Small intestine (tissue), 7 donors: ENCODE data around the gene TERC. TPM values are rescaled to one million over a fixed set of nuclear protein-coding genes. Genes with fewer than 3 reads are reported as not detected.

Experiments used
- DNase-seq, 2 donors: peaks; one replicate each; pipeline versions ENCODE4 v3.0.0 to v3.0.0-alpha.2; 2013
- FAIRE-seq: peaks from 2 replicates; lab custom pipeline; 2012; peaks lifted over from hg19 to GRCh38; lab: Jason Lieb, UNC
- H3K27ac ChIP-seq, 3 donors: one replicate each; pipeline ENCODE4 v1.5.1; 2013; ENCODE audit warnings: low read length in 2 of 3, mild to moderate bottlenecking in 2 of 3, control low read depth in 1 of 3, inconsistent platforms in 1 of 3, low read depth in 1 of 3, moderate library complexity in 1 of 3
- H3K27me3 ChIP-seq, 3 donors: one replicate each; pipeline ENCODE4 v1.6.1; 2013; ENCODE audit warnings: low read length in 3 of 3, inconsistent platforms in 1 of 3; ENCODE audit not compliant: control insufficient read depth in 3 of 3, insufficient read depth in 3 of 3
- H3K36me3 ChIP-seq, 3 donors: one replicate each; pipeline ENCODE4 v1.6.1; 2013; ENCODE audit warnings: low read length in 3 of 3, inconsistent platforms in 1 of 3, low read depth in 1 of 3, mild to moderate bottlenecking in 1 of 3, moderate library complexity in 1 of 3; ENCODE audit not compliant: control insufficient read depth in 3 of 3, insufficient read depth in 2 of 3
- H3K4me1 ChIP-seq, 3 donors: one replicate each; pipeline ENCODE4 v1.6.1; 2013; ENCODE audit warnings: low read length in 2 of 3, inconsistent platforms in 1 of 3, low read depth in 1 of 3, mild to moderate bottlenecking in 1 of 3, moderate library complexity in 1 of 3; ENCODE audit not compliant: control insufficient read depth in 3 of 3, insufficient read depth in 2 of 3
- H3K4me3 ChIP-seq, 3 donors: one replicate each; pipeline ENCODE4 v1.5.1; 2013; ENCODE audit warnings: low read length in 3 of 3, control low read depth in 1 of 3, inconsistent platforms in 1 of 3, low read depth in 1 of 3, mild to moderate bottlenecking in 1 of 3, moderate library complexity in 1 of 3
- H3K9me3 ChIP-seq, 2 donors: one replicate each; pipeline ENCODE4 v1.6.1; 2013; ENCODE audit warnings: low read depth in 1 of 2, low read length in 1 of 2; ENCODE audit not compliant: control insufficient read depth in 2 of 2, insufficient read depth in 1 of 2
- WGBS, 3 donors: extraction: QIAGEN DNeasy Blood & Tissue Kit; methylation state at CpG; one replicate each; pipeline ENCODE4 v1.1.7; 2013; 5-methylcytosine and 5-hydroxymethylcytosine counted together
- polyA plus RNA-seq, 4 donors: library from polyadenylated mRNA; stranded (reverse) in 3 of 4; unstranded in 1 of 4; fragments of 200-250 nt in 3 of 4; fragments of 120-200 nt in 1 of 4; gene quantifications; one replicate each; pipeline versions ENCODE4 v1.2.1 to v1.2.3, GENCODE V29; 2013
- donor health status: healthy with polysubstance abuse.
- donor health status: control.
- donor health status: control.
- donor health status: Bipolar disorder and iron deficiency.
- donor health status: healthy.

The TERC gene
- polyA plus RNA-seq, 4 donors: 0.48 to 0.87 TPM; not detected in 2

DNA sequence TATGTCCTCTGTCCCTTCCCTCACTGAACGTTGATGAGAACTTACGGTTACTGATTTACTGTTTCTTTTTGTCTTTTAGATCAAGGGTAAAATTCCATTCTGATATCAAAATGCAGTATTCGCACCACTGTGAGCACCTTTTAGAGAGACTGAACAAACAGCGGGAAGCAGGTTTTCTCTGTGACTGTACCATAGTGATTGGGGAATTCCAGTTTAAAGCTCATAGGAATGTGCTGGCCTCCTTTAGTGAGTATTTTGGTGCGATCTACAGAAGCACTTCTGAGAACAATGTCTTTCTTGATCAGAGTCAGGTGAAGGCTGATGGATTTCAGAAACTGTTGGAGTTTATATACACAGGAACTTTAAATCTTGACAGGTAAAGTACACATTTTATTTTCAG, 9.3 kb upstream of the TERC start:
- no peaks in the 10 kb centered on the region for H3K9me3 ChIP-seq
- H3K36me3 ChIP-seq: peaks cover 4 to 10% (median 8%) of the 10 kb centered on the region in 3 donors
- H3K4me1 ChIP-seq: peaks cover 0 to 6% (median 4%) of the 10 kb centered on the region in 3 donors
- H3K27me3 ChIP-seq: no peaks in the 10 kb centered on the region
- DNase-seq: no peak
- no peak for FAIRE-seq
- H3K27ac ChIP-seq: peak overlapping the region in 2 of 3 donors; percentile 48 to 99
- H3K4me3 ChIP-seq: peak overlapping the region in 2 of 3 donors; percentile 59 to 90
- WGBS, 3 donors: 14 to 44% (median 32%) methylated on average over 5 of the region's 5 CpGs

DNA sequence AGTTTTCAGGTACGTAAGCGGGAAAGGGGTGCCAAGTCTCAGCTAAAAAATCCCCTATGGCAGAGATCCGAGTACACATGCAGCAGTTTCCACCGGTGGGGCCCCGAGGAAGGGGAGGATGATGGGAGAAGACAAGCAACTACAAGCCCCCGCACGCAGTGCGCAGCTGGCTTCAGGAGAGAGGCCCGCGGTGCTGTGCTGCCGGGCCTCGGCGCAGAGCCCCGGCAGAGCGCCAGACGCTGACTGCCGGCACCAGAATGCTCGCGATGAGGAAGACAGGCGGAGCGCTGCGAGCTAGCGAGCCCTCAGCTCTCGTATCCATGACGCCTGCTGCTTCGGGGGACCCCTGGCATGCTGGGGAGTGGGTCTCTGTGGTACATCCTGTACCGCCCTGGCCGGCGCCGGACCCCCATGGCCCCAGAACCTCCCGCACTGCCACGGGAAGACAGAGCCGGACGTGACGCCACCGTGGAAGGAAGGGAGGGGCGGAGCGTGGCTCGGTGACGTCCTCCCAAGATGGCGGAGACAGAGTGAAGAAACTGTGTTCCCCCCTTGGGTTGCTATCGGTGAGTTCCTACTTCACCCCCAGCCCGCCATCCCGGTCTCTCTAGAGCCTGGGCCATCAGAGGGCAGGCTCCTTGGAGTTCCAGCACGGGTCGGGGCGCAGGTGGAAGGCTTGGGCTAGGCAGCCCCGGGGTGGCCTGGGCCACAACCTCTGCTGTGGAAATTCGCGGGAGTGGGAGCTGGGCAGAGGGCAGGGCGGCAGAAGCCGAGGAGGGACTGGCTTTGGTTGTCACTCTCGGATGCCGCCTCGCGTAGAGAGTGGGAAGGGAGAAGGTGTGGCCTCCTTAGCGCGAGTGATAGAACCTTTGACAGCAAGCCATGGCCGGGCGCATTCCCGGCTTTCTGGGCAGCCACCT, 8.3 kb upstream of the TERC start, which contains the start of gene MYNN:
TSS of gene MYNN (plus strand) at position 500 of the 920 bp plus-strand sequence. CDS start 900 bp downstream, outside the sequence.
- H3K4me3 ChIP-seq: peak within 1 kb of the TSS; percentile 59 to 90 (median 83)
- peak within 1 kb of the TSS; percentile 96 to 99 (median 97) for H3K27ac ChIP-seq
- no peaks in the 10 kb centered on the region for H3K27me3 ChIP-seq
- FAIRE-seq (no peak), DNase-seq (peak; percentile 93 to 99)
- H3K36me3 ChIP-seq: peaks cover 2 to 7% (median 7%) of the 10 kb centered on the region in 3 donors
- 0 to 1% (median 1%) methylated on average over 60 to 61 of the region's 61 CpGs for WGBS, 3 donors
- no peaks in the 10 kb centered on the region for H3K9me3 ChIP-seq
- peaks cover 0 to 6% (median 4%) of the 10 kb centered on the region in 3 donors for H3K4me1 ChIP-seq

DNA sequence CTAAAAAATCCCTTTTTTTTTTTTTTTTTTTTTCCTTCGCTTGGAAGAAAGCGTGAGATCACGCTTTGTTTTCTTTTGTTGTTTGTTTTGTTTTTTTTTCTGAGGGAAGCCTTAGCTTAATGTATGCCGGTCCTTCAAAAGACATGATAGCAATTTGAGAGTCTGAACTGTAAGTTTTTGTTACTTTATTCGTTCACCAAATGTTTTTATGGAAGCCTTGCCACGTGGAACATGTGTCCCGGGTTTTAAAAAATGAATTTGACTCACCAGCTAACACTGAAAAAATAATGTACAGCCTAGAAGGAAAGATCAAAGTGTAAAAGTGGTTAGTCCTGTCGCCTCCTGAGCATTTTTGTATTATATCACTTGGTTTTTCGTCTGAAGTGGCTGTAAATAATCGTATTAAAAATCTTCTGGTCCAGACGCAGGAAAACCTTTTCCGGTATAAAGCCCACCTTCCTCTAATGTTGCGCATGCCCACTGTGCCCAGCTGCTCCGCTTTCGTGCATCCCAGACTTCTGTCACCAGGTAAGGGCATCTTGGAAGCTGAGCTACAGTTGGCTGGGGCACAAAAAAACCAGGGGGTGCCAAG, 7.5 kb upstream of the TERC start:
- H3K27me3 ChIP-seq: no peaks in the 10 kb centered on the region

DNA sequence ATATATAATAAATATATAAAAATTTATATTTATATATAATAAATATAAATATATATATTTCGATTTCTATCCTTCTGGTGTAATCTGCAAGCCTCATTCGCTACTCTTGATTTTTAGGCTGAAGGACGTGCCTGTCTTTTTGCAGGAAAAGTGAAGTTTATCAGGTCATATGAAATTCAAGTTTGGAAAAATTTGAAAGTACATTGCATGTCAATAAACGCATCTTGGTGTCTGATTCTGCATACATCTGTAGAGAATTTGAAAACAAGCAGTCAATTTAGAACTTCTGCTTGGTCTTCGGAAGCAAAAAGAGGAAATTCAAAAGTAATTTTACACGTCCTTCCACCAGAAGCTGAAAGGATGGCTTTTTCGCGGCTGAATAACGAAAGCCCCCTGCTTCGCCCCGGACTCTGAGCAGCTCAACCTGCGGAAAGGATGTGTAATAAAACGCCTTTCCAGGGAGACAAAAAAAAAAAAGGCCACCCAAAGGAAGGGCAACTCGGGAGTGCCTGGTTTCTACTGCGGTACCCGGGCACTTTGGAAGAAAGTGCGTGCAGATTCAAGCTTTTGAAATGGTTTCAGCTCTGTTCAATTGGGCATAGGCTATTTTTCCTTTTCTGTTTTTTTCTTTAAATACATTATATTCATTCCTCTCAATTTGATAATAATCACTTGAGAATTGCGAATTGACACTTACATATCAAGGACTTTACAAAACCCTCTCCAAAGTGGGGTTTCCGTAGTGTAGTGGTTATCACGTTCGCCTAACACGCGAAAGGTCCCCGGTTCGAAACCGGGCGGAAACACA, 6.8 kb upstream of the TERC start:
- peaks cover 0 to 6% (median 4%) of the 10 kb centered on the region in 3 donors for H3K4me1 ChIP-seq
- DNase-seq: peak; percentile 87 to 93
- 0% methylated on average over 27 of the region's 27 CpGs for WGBS, 3 donors
- peaks cover 0 to 5% (median 2%) of the 10 kb centered on the region in 3 donors for H3K36me3 ChIP-seq
- H3K27me3 ChIP-seq: no peaks in the 10 kb centered on the region
- FAIRE-seq: no peak
- peak overlapping the region; percentile 22 to 90 (median 59) for H3K4me3 ChIP-seq
- no peaks in the 10 kb centered on the region for H3K9me3 ChIP-seq
- peak overlapping the region; percentile 96 to 99 (median 97) for H3K27ac ChIP-seq

More for the DNA sequence above, 7.5 kb upstream of the TERC start:
- no peak for FAIRE-seq
- 0 to 1% (median 0%) methylated on average over 15 of the region's 15 CpGs for WGBS, 3 donors
- H3K27ac ChIP-seq: peak overlapping the region; percentile 96 to 99 (median 97)
- peak overlapping the region; percentile 59 to 90 (median 83) for H3K4me3 ChIP-seq
- no peaks in the 10 kb centered on the region for H3K9me3 ChIP-seq
- peaks cover 0 to 6% (median 2%) of the 10 kb centered on the region in 3 donors for H3K36me3 ChIP-seq
- H3K4me1 ChIP-seq: peaks cover 0 to 6% (median 4%) of the 10 kb centered on the region in 3 donors
- peak; percentile 67 to 88 for DNase-seq

DNA sequence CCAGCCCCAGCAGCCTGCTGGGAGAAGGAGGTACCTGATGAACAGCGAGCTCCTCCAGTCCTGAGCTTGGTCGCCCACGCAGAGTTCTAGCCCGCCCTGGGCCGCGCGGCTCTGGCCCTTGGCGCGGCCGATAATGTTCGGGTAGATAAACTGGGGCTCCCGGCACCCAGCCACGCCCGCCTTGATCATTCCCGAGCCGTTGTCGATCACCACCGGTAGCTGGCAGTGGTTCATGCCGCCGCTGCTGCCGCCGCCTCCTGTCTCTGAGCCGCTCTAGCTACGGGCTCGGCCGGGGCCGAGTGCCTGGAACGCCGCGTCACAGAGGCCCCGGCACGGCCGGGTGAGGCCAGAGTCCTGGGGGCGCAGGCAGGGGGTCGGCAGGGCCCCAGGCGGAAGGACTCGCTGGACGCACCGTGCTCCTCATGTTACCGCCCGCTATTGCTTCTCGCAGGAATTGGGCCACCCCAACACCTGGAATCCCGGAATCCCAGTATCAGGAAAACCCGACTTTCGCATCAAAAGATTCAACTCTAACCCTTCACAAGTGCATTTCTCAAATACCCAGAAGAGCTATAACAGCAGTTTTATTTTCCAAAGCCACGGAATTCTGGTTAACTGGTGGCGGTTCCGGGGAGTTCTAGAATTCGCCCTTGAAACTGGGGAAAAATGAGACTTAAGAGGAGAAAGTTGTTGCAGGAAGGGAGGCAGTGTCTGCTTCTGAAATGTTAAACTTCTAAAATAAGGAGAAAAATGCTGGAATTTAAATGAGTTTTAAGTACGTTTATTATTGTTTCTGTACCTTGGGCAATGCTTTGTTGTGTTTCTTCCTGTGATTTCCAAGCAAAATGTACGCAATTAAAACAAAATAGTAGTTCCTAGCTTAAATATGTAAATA, 4.7 kb upstream of the TERC start, which contains the start of gene ACTRT3:
TSS of gene ACTRT3 (minus strand) at position 275 of the 895 bp plus-strand sequence. CDS start at position 234, 41 bp downstream.
- no peak for FAIRE-seq
- WGBS, 3 donors: 0 to 2% (median 2%) methylated on average over 43 to 51 of the region's 51 CpGs
- peak; percentile 75 to 92 for DNase-seq

DNA sequence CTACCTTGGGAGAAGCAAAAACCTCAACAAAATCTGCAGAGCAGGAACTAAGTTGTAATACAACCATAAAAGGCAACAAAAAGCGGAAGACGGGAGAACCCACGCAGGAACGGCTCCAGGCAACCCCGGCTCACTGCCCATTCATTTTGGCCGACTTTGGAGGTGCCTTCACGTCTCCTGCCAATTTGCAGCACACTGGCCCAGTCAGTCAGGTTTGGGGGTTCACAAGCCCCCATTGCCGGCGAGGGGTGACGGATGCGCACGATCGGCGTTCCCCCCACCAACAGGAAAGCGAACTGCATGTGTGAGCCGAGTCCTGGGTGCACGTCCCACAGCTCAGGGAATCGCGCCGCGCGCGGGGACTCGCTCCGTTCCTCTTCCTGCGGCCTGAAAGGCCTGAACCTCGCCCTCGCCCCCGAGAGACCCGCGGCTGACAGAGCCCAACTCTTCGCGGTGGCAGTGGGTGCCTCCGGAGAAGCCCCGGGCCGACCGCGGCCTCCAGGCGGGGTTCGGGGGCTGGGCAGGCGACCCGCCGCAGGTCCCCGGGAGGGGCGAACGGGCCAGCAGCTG, 463 bp downstream of the TERC start:
- DNase-seq (peak; percentile 48 to 79), FAIRE-seq (no peak)
- 0% methylated on average over 40 to 46 of the region's 46 CpGs for WGBS, 3 donors

More for the DNA sequence above, 4.7 kb upstream of the TERC start, which contains the start of gene ACTRT3:
- Histone ChIP-seq H3K27ac (peak within 1 kb of the TSS; percentile 75 to 92 (median 92)), H3K4me1 (peaks cover 0 to 6% (median 0%) of the 10 kb centered on the region in 3 donors), H3K4me3 (peak within 1 kb of the TSS; percentile 16 to 61 (median 57)), H3K27me3 (no peaks in the 10 kb centered on the region), H3K36me3 (peaks cover 0 to 3% (median 2%) of the 10 kb centered on the region in 3 donors), H3K9me3 (peaks cover 0 to 7% of the 10 kb centered on the region in 2 donors)

DNA sequence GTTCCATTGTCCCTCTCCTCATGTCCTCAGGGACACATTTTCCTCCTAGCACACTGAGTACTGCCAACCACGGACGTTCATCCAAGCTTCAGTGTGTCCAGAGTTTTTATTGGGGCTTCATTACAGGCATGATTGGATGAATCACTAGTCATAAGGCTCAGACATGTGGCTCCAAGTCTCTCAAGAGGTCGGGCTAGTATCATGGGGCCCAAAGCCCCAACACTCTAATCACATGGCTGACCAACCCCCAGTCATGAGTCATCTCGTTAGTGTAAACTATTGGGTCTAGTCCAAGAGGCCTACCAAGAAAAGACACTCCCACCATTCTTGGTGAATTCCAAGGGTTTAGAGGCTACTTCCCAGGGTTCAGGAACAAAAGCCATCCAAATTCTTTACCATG, 4.4 kb downstream of the TERC start:
- no peaks in the 10 kb centered on the region for H3K27me3 ChIP-seq
- DNase-seq (peak; percentile 38 to 49), FAIRE-seq (no peak)
- peaks cover 0 to 16% of the 10 kb centered on the region in 2 donors for H3K9me3 ChIP-seq
- peaks cover 0 to 15% (median 0%) of the 10 kb centered on the region in 3 donors for H3K4me1 ChIP-seq
- no peak overlapping the region for H3K27ac ChIP-seq
- no peaks in the 10 kb centered on the region for H3K36me3 ChIP-seq
- no peak overlapping the region for H3K4me3 ChIP-seq
- WGBS, 3 donors: 54 to 71% (median 55%) methylated on average over 4 of the region's 4 CpGs

More for the DNA sequence above, 463 bp downstream of the TERC start:
- no peaks in the 10 kb centered on the region for H3K27me3 ChIP-seq
- peak overlapping the region; percentile 91 to 99 (median 97) for H3K27ac ChIP-seq
- peak overlapping the region; percentile 74 to 87 (median 77) for H3K4me3 ChIP-seq
- peaks cover 0 to 3% (median 0%) of the 10 kb centered on the region in 3 donors for H3K36me3 ChIP-seq
- H3K4me1 ChIP-seq: peaks cover 0 to 10% (median 0%) of the 10 kb centered on the region in 3 donors
- peaks cover 0 to 21% of the 10 kb centered on the region in 2 donors for H3K9me3 ChIP-seq
